ENCODE results near the gene CEPT1.

DNA sequence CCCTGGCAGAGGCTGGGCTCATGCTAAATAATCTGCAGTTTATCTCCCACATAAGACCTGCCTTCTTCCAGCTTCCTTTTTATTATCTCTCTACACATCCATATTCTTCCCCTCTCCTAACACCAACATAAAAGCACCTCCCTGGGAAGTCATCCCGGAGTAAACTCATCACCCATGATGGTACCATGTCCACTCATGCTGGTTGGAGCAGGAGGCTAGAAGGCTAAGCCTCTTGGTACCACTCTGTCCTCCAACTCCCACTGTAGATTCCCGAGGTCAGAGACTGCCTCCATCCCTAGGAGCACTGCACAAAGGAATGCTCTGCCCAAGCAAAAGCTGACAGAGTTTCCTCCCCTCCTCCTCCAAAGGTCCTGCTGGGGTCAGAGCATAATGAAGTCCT is 56.2 kb downstream of the CEPT1 start:
- TF ChIP-seq, protein P1, sequence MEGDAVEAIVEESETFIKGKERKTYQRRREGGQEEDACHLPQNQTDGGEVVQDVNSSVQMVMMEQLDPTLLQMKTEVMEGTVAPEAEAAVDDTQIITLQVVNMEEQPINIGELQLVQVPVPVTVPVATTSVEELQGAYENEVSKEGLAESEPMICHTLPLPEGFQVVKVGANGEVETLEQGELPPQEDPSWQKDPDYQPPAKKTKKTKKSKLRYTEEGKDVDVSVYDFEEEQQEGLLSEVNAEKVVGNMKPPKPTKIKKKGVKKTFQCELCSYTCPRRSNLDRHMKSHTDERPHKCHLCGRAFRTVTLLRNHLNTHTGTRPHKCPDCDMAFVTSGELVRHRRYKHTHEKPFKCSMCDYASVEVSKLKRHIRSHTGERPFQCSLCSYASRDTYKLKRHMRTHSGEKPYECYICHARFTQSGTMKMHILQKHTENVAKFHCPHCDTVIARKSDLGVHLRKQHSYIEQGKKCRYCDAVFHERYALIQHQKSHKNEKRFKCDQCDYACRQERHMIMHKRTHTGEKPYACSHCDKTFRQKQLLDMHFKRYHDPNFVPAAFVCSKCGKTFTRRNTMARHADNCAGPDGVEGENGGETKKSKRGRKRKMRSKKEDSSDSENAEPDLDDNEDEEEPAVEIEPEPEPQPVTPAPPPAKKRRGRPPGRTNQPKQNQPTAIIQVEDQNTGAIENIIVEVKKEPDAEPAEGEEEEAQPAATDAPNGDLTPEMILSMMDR (IDR thresholded peaks at IDR 0.05) = no peak
- no peak for TF ChIP-seq POLR2A (IDR thresholded peaks at IDR 0.05)
